Left lung (tissue), 10 donors: ENCODE data around the gene PHC3. TPM values are rescaled to one million over a fixed set of nuclear protein-coding genes. Genes with fewer than 3 reads are reported as not detected.
"Not testable (repeated sequence)": the region's sequence is repeated elsewhere in the genome, so short reads cannot be mapped to it uniquely, and the experiment has no call there.

ENCODE experiments used
- ATAC-seq: fragments of 200-7000 bp; cut with Tn5 transposase; one replicate; pipeline ENCODE4 v1.9.1; 2020; ENCODE audit warnings: moderate library complexity
- DNase-seq, 4 donors: peaks; one replicate each; pipeline ENCODE4 v3.0.0-alpha.2; 2013 to 2020
- H3K27ac ChIP-seq, 2 donors: fragments of 200-600 bp; sonication (generic) in 1 of 2; one replicate each; pipeline versions ENCODE4 v1.5.0 to v1.8.0; 2020 to 2021
- H3K27me3 ChIP-seq, 2 donors: fragments of 200-600 bp; sonication (generic) in 1 of 2; one replicate each; pipeline versions ENCODE4 v1.5.0 to v1.8.0; 2020 to 2021
- H3K36me3 ChIP-seq, 2 donors: fragments of 200-600 bp; sonication (generic) in 1 of 2; one replicate each; pipeline versions ENCODE4 v1.5.0 to v1.8.0; 2020 to 2021
- H3K4me1 ChIP-seq, 2 donors: fragments of 200-600 bp; one replicate each; pipeline ENCODE4 v1.8.0; 2021
- H3K4me3 ChIP-seq, 2 donors: fragments of 200-600 bp; sonication (generic) in 1 of 2; one replicate each; pipeline versions ENCODE4 v1.5.0 to v1.8.0; 2020 to 2021; ENCODE audit warnings: mild to moderate bottlenecking in 1 of 2
- H3K9me3 ChIP-seq, 2 donors: fragments of 200-600 bp; sonication (generic) in 1 of 2; one replicate each; pipeline versions ENCODE4 v1.5.0 to v1.8.0; 2020 to 2021
- CTCF ChIP-seq, 2 donors: fragments of 200-600 bp; sonication (generic) in 1 of 2; IDR thresholded peaks; one replicate each; pipeline versions ENCODE4 v1.5.0 to v1.8.0; 2021; ENCODE audit warnings: antibody characterized with exemption in 2 of 2
- intact Hi-C, 2 donors: fragments of 100-400 bp; cut with DNase I; formaldehyde crosslinking; loops; one replicate each; pipeline versions ENCODE4 v1.11.2 to v1.14.2; 2022
- polyA plus RNA-seq, 6 donors: library from polyadenylated mRNA; unstranded; fragments of 120-200 nt; gene quantifications; one replicate each; pipeline ENCODE4 v1.2.1, GENCODE V29; 2013; ENCODE audit not compliant: insufficient read length in 6 of 6
- total RNA-seq, 2 donors: library from RNA; stranded (reverse); fragmentation: NEBNext Ultra II Directional; extraction: Animal tissue kit (Norgen Biotek cat#: 25700); gene quantifications; one replicate each; pipeline ENCODE4 v1.2.1, GENCODE V29; 2021
- donor health status: DM: no; HTN: yes; CAD: no.
- donor health status: DM: no; HTN: no; CAD: no.

PHC3 gene
- total and polyA plus RNA-seq, 8 donors, result 35.5 to 66.3 (median 47.1) TPM

GRCh38 chr3:170132335-170132734, 49.2 kb downstream of the PHC3 start:
- intact Hi-C loops, result no loop called here
- DNase-seq, result no peak
- Histone ChIP-seq H3K9me3 (peaks cover 0 to 8% of the 10 kb centered on the region in 2 donors), H3K4me3 (no peak overlapping the region), H3K27ac (no peak overlapping the region), H3K4me1 (peaks cover 0 to 15% of the 10 kb centered on the region in 2 donors), H3K27me3 (no peaks in the 10 kb centered on the region), H3K36me3 (peaks cover 0 to 76% of the 10 kb centered on the region in 2 donors)
- TF ChIP-seq CTCF (IDR thresholded peaks at IDR 0.05), result no peak
- ATAC-seq, result no peak

GRCh38 chr3:170130532-170130931, 51.0 kb downstream of the PHC3 start:
- intact Hi-C loops, result no loop called here
- no peak for TF ChIP-seq CTCF (IDR thresholded peaks at IDR 0.05)

GRCh38 chr3:170128977-170129431, 52.5 kb downstream of the PHC3 start:
- Histone ChIP-seq H3K4me3 (no peak overlapping the region), H3K36me3 (peaks cover 0 to 51% of the 10 kb centered on the region in 2 donors), H3K4me1 (peaks cover 0 to 18% of the 10 kb centered on the region in 2 donors), H3K27me3 (no peaks in the 10 kb centered on the region), H3K27ac (peak overlapping the region in 1 of 2 donors; percentile 15), H3K9me3 (peaks cover 0 to 8% of the 10 kb centered on the region in 2 donors)
- intact Hi-C loops, result no loop called here
- no peak for TF ChIP-seq CTCF (IDR thresholded peaks at IDR 0.05)
- ATAC-seq (peak; percentile 54), DNase-seq (no peak)

More at GRCh38 chr3:170130532-170130931, 51.0 kb downstream of the PHC3 start:
- peaks cover 0 to 8% of the 10 kb centered on the region in 2 donors for H3K9me3 ChIP-seq
- H3K27me3 ChIP-seq, result no peaks in the 10 kb centered on the region
- H3K4me3 ChIP-seq, result no peak overlapping the region
- ATAC-seq (no peak), DNase-seq (no peak)
- no peak overlapping the region for H3K27ac ChIP-seq
- peaks cover 0 to 18% of the 10 kb centered on the region in 2 donors for H3K4me1 ChIP-seq
- H3K36me3 ChIP-seq, result peaks cover 0 to 65% of the 10 kb centered on the region in 2 donors

GRCh38 chr3:170128259-170128976, 53.1 kb downstream of the PHC3 start:
- intact Hi-C loops, result no loop called here
- TF ChIP-seq CTCF (IDR thresholded peaks at IDR 0.05), result no peak
- no peak for ATAC-seq
- Histone ChIP-seq H3K27me3 (no peaks in the 10 kb centered on the region), H3K9me3 (peaks cover 0 to 8% of the 10 kb centered on the region in 2 donors), H3K4me3 (no peak overlapping the region), H3K4me1 (peaks cover 0 to 18% of the 10 kb centered on the region in 2 donors), H3K27ac (peak overlapping the region in 1 of 2 donors; percentile 15), H3K36me3 (peaks cover 0 to 49% of the 10 kb centered on the region in 2 donors)
- no peak for DNase-seq

GRCh38 chr3:170117134-170117533, 64.4 kb downstream of the PHC3 start:
- ATAC-seq, result no peak
- H3K9me3 ChIP-seq, result no peaks in the 10 kb centered on the region
- H3K4me3 ChIP-seq, result no peak overlapping the region
- DNase-seq, result no peak
- H3K27ac ChIP-seq, result no peak overlapping the region
- H3K4me1 ChIP-seq, result no peaks in the 10 kb centered on the region
- H3K27me3 ChIP-seq, result no peaks in the 10 kb centered on the region
- TF ChIP-seq CTCF (IDR thresholded peaks at IDR 0.05), result no peak
- peaks cover 0 to 96% of the 10 kb centered on the region in 2 donors for H3K36me3 ChIP-seq
- intact Hi-C loops, result no loop called here

GRCh38 chr3:170114165-170114564, 67.4 kb downstream of the PHC3 start:
- intact Hi-C loops, H3K27ac ChIP-seq, ATAC-seq, H3K9me3 ChIP-seq, H3K27me3 ChIP-seq, H3K4me3 ChIP-seq, DNase-seq, H3K4me1 ChIP-seq: not testable (repeated sequence)
- H3K36me3 ChIP-seq, result peaks cover 0 to 78% of the 10 kb centered on the region in 2 donors
